AG04449 (cell line): ENCODE results near the gene PRKN.

ENCODE experiments used
- CTCF ChIA-PET: fragments of 350-600 bp; formaldehyde crosslinking; extraction: SDS; loops from one replicate; lab custom pipeline; 2021; ENCODE audit warnings: antibody characterized with exemption; lab: Yijun Ruan, JAX
- POLR2A ChIA-PET: fragments of 400-600, 350-600 bp; formaldehyde crosslinking; extraction: SDS; loops from one replicate; lab custom pipeline; 2020; ENCODE audit warnings: antibody characterized with exemption, inconsistent platforms; lab: Yijun Ruan, JAX
- DNase-seq: peaks from one replicate; pipeline ENCODE4 v3.0.0-alpha.2; 2010; ENCODE audit warnings: low read depth, low spot score
- H3K4me3 ChIP-seq: 2 replicates; pipeline ENCODE4 v1.5.1; 2011; ENCODE audit warnings: low read depth, mild to moderate bottlenecking, control low read depth, low read length
- TF ChIP-seq, protein P1 (sequence below): IDR thresholded peaks from one replicate; pipeline ENCODE4 v1.5.1; 2011; ENCODE audit warnings: mild to moderate bottlenecking, moderate library complexity, low read length, control low read depth, inconsistent platforms; ENCODE audit not compliant: insufficient read depth; ENCODE audit errors: missing control alignments

PRKN gene

DNA sequence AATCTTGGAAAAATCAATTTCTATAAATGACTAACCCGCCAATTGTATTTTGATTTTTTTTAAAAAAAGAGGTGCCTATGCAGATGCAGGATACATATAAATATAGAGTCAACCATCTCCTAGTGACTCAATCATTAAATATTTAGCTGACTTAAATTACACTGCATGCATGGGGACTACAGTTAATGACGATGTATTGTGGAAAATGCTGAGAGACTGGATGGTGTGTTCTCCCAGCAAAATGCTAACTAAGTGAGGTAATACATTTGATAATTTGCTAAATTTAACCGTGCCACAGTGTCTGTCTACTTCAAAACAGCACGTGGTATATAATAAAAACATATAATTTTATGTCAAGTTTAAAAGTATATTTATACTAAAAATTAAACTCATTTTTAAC lies 341.6 kb downstream of the PRKN start:
- ChIA-PET CTCF (no interaction called here), POLR2A (no interaction called here)
- no peak for DNase-seq
- H3K4me3 ChIP-seq, result no peak overlapping the region
- TF ChIP-seq, protein P1, sequence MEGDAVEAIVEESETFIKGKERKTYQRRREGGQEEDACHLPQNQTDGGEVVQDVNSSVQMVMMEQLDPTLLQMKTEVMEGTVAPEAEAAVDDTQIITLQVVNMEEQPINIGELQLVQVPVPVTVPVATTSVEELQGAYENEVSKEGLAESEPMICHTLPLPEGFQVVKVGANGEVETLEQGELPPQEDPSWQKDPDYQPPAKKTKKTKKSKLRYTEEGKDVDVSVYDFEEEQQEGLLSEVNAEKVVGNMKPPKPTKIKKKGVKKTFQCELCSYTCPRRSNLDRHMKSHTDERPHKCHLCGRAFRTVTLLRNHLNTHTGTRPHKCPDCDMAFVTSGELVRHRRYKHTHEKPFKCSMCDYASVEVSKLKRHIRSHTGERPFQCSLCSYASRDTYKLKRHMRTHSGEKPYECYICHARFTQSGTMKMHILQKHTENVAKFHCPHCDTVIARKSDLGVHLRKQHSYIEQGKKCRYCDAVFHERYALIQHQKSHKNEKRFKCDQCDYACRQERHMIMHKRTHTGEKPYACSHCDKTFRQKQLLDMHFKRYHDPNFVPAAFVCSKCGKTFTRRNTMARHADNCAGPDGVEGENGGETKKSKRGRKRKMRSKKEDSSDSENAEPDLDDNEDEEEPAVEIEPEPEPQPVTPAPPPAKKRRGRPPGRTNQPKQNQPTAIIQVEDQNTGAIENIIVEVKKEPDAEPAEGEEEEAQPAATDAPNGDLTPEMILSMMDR, result no peak

DNA sequence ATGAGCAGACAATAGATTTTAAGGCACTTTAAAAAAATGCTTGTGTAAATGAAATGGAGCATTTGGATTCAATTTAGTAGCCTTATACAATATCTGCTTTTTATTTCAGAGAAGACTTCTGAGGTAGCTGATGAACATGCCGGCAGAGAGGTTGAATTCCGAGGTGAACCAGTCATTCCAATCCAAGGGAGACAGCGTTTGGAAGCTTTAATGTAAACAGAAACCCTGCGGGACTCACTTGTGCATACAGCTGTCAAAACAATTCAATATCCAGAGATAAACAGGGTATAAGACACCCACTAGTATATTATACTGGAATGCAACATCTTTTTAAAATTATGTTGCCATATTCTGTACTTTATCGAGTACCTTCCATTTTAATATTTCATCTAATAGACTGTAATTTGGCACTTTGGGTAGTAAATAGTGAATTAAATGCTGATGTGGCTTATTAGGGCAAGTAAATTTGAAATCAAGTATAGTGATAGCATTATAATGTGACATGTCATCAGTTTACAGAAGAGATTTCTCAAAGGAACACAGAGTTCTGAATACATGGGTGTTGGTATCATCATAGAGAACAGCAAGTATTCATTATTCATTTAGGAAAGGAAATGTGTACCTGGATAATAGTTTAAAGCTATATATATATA lies 347.7 kb downstream of the PRKN start:
- POLR2A ChIA-PET, result no interaction called here
- TF ChIP-seq, protein P1, result no peak
- CTCF ChIA-PET, result no interaction called here
- DNase-seq, result no peak
- no peak overlapping the region for H3K4me3 ChIP-seq

DNA sequence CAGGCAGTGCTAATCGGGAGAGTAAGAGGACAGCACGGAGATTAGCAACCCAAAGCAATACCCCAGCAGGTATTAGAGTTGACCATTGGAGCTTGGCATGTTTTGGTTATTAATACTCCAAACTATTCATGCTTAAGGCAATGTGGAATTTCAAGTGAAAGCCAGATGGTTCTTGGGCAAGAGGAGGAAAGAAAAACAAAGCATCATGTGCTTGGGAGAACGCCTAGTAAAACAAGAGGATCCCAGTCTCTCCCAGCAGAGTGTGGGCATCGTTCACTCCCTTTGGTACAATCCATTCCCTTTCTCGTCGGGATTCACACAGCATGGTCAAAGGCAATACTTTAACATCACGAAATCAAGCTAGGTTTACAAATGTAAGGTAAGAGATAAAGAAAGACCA lies 349.8 kb downstream of the PRKN start:
- H3K4me3 ChIP-seq, result no peak overlapping the region
- TF ChIP-seq, protein P1, result no peak
- CTCF ChIA-PET, result no interaction called here
- DNase-seq, result no peak
- POLR2A ChIA-PET, result no interaction called here

DNA sequence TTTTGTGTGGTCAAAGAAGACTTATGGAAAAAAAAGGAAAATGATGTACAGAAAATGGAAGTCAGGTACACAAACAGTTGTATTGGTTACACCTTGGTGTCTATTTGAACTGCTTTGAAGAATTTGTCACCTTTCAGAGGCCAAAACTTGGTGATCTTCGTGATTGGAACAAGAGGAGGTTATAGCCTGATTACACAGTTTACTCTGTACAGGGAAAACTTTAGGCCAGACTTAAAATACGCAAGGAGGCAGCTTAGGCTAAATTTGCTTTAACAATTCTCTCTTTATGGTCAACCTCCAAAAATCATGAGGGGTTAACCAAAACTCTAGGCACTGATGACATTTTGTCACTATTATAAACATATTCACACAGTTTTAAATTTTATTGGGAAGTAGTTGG lies 353.7 kb downstream of the PRKN start:
- H3K4me3 ChIP-seq, result no peak overlapping the region
- POLR2A ChIA-PET, result no interaction called here
- TF ChIP-seq, protein P1, result no peak
- no peak for DNase-seq
- CTCF ChIA-PET, result no interaction called here

DNA sequence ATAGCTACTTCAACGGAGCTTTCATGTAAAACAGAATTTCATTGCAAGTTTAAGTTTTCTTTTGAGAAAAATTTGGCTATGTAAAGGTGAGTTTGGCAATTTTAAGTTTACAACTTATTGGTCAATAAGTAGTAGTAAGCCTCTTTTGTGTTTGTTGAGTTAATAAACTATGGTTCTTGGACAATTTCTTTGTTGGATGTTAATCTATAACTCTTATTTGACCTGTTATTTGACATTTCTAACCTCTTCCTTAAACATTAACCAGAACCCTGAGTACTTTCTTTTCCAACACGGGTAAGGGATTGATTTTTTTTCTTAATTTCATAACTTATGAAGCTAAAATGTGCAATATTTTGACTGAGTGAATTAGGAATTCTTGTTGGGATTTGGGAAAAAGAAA lies 354.4 kb downstream of the PRKN start:
- DNase-seq, result no peak
- POLR2A ChIA-PET, result no interaction called here
- H3K4me3 ChIP-seq, result no peak overlapping the region
- TF ChIP-seq, protein P1, result no peak
- CTCF ChIA-PET, result no interaction called here

DNA sequence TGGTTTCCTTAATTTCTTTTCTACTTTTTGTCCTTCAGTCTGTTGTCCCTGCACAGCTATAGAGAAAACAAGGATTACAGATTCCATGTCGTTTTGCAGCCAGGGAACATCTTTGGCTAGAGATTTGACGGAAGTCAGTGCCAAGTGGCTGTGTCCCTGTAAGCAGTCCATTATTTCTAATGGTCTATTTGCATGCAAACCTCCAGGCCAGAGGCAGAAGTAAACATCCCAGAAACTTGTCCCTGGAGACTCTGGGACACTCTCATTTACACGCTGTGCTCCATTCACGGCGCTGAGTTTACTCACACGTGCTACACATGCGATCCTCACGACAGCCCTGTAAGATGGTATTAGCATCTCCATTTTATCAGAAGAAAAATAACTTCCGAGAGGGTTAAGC lies 355.5 kb downstream of the PRKN start:
- TF ChIP-seq, protein P1, result no peak
- ChIA-PET CTCF (no interaction called here), POLR2A (no interaction called here)
- H3K4me3 ChIP-seq, result no peak overlapping the region
- DNase-seq, result no peak
